Liver (tissue), 3 donors: ENCODE results near the gene GCGR.

Experiments used
- CTCF ChIP-seq: fragments of 150-350 bp; IDR thresholded peaks from 2 replicates; pipeline ENCODE4 v1.5.1; 2017; ENCODE audit warnings: improper control_type of control experiment, low read depth, low read length; ENCODE audit not compliant: missing input control
- RAD21 ChIP-seq, 2 donors: IDR thresholded peaks; 2 replicates each; pipeline ENCODE4 v1.6.1; 2016; ENCODE audit warnings: antibody characterized with exemption in 2 of 2, mild to moderate bottlenecking in 2 of 2
- YY1 ChIP-seq: IDR thresholded peaks from 2 replicates; pipeline ENCODE4 v1.6.1; 2016; ENCODE audit warnings: antibody characterized with exemption, mild to moderate bottlenecking
- donor health status: healthy.
- donor health status: healthy.

GRCh38 chr17:81825841-81826466 is 22.0 kb downstream of the GCGR start:
- TF ChIP-seq CTCF (no peak), YY1 (no peak), RAD21 (IDR thresholded peaks at IDR 0.05) (no peak)
